ENCODE measurements around the gene PFKFB3. TPM values are rescaled to one million over a fixed set of nuclear protein-coding genes. Genes with fewer than 3 reads are reported as not detected.
A peak's percentile ranks its signal among the peaks of the same experiment; 100 is the strongest.

The PFKFB3 gene
- total and polyA plus RNA-seq, 2 of the 13 experiments (the other 11 are each of a cell fraction or from before 2014, with no cell fraction given) = 1.2 to 13.3 TPM

- no peak for TF ChIP-seq EZH2 (conservative IDR thresholded peaks at IDR 0.05; ENCODE audit: low read depth, low read length)
- TF ChIP-seq ZMYM3 (CRISPR knock-in tag; IDR thresholded peaks at IDR 0.05) = no peak
- no peak for TF ChIP-seq NFE2 (CRISPR knock-in tag; IDR thresholded peaks at IDR 0.05)
- TF ChIP-seq MBNL3 (CRISPR knock-in tag; conservative IDR thresholded peaks at IDR 0.05) = no peak
- no peak for TF ChIP-seq MYPOP (CRISPR knock-in tag; IDR thresholded peaks at IDR 0.05)
- TF ChIP-seq SNAPC5 (CRISPR knock-in tag; IDR thresholded peaks at IDR 0.05; ENCODE audit: borderline replicate concordance) = no peak
- no peak for TF ChIP-seq SRSF4 (IDR thresholded peaks at IDR 0.05; ENCODE audit: low read depth, low read length, poor library complexity, severe bottlenecking)
- TF ChIP-seq ZNF264 (CRISPR knock-in tag; IDR thresholded peaks at IDR 0.05) = no peak
- no peak for TF ChIP-seq ARID3A (IDR thresholded peaks at IDR 0.05; ENCODE audit: low read depth, low read length)
- TF ChIP-seq ZNF891 (CRISPR knock-in tag; IDR thresholded peaks at IDR 0.05) = no peak
- TF ChIP-seq MLX (CRISPR knock-in tag; IDR thresholded peaks at IDR 0.05) = peak; percentile 64
- TF ChIP-seq, protein P1, sequence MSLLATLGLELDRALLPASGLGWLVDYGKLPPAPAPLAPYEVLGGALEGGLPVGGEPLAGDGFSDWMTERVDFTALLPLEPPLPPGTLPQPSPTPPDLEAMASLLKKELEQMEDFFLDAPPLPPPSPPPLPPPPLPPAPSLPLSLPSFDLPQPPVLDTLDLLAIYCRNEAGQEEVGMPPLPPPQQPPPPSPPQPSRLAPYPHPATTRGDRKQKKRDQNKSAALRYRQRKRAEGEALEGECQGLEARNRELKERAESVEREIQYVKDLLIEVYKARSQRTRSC (CRISPR knock-in tag; IDR thresholded peaks at IDR 0.05; ENCODE audit: low read depth) = no peak
- TF ChIP-seq, protein P2, sequence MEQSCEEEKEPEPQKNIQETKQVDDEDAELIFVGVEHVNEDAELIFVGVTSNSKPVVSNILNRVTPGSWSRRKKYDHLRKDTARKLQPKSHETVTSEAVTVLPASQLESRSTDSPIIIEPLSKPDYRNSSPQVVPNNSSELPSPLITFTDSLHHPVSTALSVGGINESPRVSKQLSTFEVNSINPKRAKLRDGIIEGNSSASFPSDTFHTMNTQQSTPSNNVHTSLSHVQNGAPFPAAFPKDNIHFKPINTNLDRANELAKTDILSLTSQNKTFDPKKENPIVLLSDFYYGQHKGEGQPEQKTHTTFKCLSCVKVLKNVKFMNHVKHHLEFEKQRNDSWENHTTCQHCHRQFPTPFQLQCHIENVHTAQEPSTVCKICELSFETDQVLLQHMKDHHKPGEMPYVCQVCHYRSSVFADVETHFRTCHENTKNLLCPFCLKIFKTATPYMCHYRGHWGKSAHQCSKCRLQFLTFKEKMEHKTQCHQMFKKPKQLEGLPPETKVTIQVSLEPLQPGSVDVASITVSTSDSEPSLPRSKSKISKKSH (CRISPR knock-in tag; IDR thresholded peaks at IDR 0.05; ENCODE audit: borderline replicate concordance) = no peak
- TF ChIP-seq ARID2 (CRISPR knock-in tag; IDR thresholded peaks at IDR 0.05; ENCODE audit: borderline replicate concordance) = no peak
- TF ChIP-seq CCDC6 (CRISPR knock-in tag; IDR thresholded peaks at IDR 0.05) = no peak
- TF ChIP-seq POLR2G (IDR thresholded peaks at IDR 0.05; ENCODE audit: low read depth, low read length) = no peak
- TF ChIP-seq ZNF577 (CRISPR knock-in tag; IDR thresholded peaks at IDR 0.05; ENCODE audit: borderline replicate concordance, low read depth) = no peak
- TF ChIP-seq CEBPG (CRISPR knock-in tag; IDR thresholded peaks at IDR 0.05) = no peak
- 0 out of 2 replicates have a peak, but pooled peaks have one; percentile 42 for TF ChIP-seq ZNF670 (CRISPR knock-in tag; IDR thresholded peaks at IDR 0.05; ENCODE audit: borderline replicate concordance)
- no peak for TF ChIP-seq ZNF850 (CRISPR knock-in tag; conservative IDR thresholded peaks at IDR 0.05)
Observed at GRCh38 chr10:6299234-6299633, 96.5 kb downstream of the PFKFB3 start (continued).
